NCI-H2196 (cell line): ENCODE data around the gene GMNN.

Experiments used
- DNase-seq: peaks from one replicate; lab custom pipeline; 2025; ENCODE audit not compliant: unreplicated experiment; lab: John Stamatoyannopoulos, UW

Gene GMNN

GRCh38 chr6:24799541-24799915 is 24.8 kb downstream of the GMNN start:
- DNase-seq = no peak

- DNase-seq = no peak
Measured at GRCh38 chr6:24802271-24803059, 27.7 kb downstream of the GMNN start.

DNA sequence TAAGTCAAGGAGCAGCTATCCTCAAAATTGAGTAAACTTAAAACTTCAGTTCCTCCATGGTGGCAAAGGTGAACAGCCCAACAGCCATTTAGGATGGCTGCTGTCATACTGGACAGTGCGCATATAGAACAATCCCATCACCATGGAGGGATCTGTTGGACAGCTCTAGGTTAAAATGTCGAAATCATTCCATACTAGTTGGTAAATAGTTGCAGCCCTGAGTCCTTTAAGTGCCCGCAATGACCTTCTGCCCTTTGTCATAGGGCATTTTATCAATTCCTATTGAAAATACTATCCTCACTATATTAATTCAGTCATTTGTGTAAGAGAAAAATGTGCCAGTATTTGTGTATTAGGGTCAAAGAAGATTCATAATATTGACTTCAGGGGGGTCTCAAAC is 32.8 kb downstream of the GMNN start:
- no peak for DNase-seq

DNA sequence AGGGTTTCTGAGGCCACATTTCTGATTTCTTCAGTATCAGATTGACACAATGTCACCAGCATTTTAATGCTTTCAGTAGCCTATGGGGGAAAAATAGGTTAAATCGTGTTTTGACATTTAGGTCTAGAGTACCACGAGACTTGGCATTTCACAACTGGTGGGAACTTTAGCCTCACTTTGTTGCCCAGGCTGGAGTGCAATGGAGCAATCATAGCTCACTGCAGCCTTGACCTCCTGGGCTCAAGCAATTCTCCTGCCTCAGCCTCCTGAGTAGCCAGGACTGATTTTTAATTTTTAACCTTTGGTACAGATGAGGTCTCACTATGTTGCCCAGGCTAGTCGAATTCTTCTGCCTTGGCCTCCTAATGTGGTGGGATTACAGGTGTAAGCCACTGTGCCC is 35.0 kb downstream of the GMNN start:
- DNase-seq = no peak

- no peak for DNase-seq
Measured at GRCh38 chr6:24818346-24818745, 43.6 kb downstream of the GMNN start.

- no peak for DNase-seq
Measured at GRCh38 chr6:24821860-24822444, 47.2 kb downstream of the GMNN start.

DNA sequence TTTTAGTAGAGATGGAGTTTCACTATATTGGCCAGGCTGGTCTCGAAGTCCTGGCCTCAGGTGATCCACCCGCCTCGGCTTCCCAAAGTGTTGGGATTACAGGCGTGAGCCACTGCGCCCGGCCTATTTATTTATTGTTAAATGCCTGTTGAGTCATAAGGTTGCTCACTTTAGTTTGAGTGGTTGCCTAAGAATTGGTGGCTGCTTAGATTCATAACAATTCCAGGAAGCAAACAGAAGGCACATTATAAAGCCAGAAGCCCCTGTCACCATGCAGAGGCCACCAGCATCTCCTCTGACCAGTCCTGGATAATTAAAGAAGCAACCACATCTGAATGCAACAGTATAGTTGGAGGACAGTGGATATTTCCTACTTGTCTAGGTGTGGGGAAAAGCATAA is 48.0 kb downstream of the GMNN start:
- DNase-seq = no peak

- no peak for DNase-seq
Measured at GRCh38 chr6:24823185-24823584, 48.4 kb downstream of the GMNN start.

GRCh38 chr6:24824142-24824938 is 49.6 kb downstream of the GMNN start:
- no peak for DNase-seq

- DNase-seq = no peak
Measured at GRCh38 chr6:24825130-24825630, 50.4 kb downstream of the GMNN start.

GRCh38 chr6:24827162-24827561 is 52.4 kb downstream of the GMNN start:
- no peak for DNase-seq

DNA sequence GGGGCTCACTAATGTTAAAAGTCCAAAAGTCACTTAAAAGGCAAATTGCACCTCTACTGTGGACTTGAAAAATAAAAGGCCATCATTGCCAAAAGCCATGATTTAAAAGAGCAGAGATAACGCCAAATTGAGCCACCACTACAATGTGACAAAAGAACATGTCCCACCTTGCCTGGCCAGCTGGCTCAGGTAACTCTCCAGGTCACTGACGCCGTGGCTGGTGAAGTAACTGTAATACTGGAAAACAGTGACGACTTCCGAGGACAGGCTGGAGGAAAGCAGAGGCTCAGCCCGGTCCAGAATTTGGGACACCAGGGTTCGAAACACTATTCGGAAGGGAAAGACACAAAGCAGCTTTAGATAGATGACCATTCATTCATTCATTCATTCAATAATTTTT is 53.2 kb downstream of the GMNN start:
- DNase-seq = no peak

DNA sequence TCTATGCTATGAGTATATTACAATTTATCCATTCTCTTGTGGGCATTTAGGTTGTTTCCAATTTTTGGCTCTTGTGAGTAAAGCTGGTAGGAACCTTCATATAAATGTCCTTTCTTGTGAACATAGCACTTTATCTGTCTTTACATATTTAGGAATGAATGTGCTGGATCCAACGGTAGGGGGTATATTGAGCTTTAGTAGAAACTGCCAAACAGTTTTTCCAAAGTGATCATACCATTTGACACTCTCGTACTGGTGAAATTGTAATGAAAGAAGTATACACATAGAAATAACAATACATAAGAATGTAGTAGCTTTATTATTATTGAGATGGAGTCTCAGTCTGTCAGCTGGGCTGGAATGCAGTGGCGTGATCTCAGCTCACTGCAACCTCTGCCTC is 54.9 kb downstream of the GMNN start:
- DNase-seq = no peak

DNA sequence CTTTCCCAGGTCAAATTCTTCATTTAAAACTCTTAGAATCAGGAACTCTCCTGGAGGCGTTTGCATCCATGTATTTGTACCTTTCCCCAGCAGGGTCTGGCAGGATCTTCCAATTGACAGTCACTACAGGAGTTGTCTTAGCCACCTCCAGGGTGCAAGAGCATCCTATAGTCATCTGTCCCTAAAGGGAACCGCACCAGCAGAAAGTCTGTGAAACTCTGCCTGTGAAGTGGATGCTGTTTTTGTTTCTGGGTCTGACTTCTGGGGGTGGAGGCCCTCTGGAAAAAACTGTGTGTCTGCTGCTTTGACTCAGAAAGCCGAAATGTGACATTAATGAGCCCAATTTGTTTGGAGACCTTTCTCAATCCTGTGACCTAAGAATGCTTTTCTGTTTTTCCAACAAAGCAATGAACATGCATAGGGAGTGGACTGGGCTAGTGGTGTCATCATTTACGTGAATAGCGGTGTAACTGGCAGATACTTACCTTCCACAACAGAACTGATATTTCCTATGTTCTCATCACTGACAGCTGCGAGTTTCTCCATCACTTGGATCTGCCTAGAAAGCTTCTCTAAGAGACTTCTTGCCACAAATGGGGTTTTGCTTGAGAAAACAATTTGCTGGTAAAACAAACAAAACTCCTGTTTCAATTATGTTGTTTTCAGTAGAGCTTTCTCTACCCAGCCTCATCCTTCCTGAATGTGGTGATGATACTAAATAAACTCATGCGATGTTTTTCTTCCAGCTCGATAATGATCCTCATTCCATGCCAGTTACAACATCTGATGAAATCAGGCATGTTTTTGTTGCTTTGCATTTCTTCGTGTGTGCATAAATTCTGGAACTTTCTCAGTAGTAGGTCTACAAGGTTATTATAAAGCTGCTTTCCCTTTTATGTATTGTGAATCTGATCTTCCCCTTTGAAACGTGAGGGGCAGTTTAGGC is 57.3 kb downstream of the GMNN start:
- no peak for DNase-seq

- no peak for DNase-seq
Measured at GRCh38 chr6:24832794-24833193, 58.1 kb downstream of the GMNN start.

DNA sequence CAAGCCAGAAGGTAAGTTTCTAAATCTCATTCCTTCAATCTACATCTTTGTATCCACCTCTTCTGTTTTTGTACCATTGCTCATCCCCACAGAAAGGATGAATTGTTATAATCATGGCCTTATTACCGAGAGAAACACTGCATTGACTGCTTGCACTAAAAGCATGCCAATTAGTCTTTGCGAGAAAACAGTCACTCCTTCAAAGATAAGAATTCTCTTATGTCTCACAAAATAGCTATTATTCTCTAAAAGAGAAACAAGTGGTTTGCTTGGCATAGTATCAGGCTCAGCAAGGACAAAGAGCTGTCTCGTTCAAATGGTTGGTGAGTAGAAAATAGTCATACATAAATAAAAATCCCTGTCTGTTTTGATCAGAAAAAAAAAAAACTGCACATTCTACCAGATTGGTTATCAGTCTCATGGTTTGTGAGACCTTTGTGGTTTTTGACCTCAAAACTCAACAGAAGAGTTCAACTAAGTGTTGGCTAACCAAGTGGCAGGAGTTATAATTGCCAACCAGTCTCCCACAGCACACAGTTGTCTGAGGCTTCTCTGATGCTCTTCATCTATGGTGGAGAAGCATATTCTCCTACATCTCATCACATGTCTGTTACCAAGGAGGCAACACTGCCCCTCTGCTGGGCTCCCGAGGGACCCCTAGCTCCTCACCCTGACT is 59.1 kb downstream of the GMNN start:
- no peak for DNase-seq
